HEK293T (cell line): ENCODE results near the gene JOSD2.

Experiments
- FOXA1 ChIP-seq: fragments of 450-650 bp; IDR thresholded peaks from 2 replicates; pipeline ENCODE4 v1.6.1; 2016; ENCODE audit warnings: mild to moderate bottlenecking
- FOXM1 ChIP-seq: fragments of 450-650 bp; IDR thresholded peaks from 2 replicates; pipeline ENCODE4 v1.6.1; 2017; ENCODE audit warnings: mild to moderate bottlenecking, borderline replicate concordance
- HDGF ChIP-seq: fragments of 450-650 bp; IDR thresholded peaks from 2 replicates; pipeline ENCODE4 v1.6.1; 2017; ENCODE audit warnings: antibody characterized with exemption, borderline replicate concordance
- L3MBTL2 ChIP-seq: fragments of 450-650 bp; conservative IDR thresholded peaks from 2 replicates; pipeline ENCODE4 v1.6.1; 2016; ENCODE audit warnings: mild to moderate bottlenecking
- SP1 ChIP-seq: fragments of 450-650 bp; IDR thresholded peaks from 2 replicates; pipeline ENCODE4 v1.6.1; 2017
- TARDBP ChIP-seq: fragments of 450-650 bp; IDR thresholded peaks from 2 replicates; pipeline ENCODE4 v1.6.1; 2016
- ZNF384 ChIP-seq: fragments of 450-650 bp; IDR thresholded peaks from 2 replicates; pipeline ENCODE4 v1.6.1; 2016
- TF ChIP-seq, protein P1 (sequence below): fragments of 450-650 bp; IDR thresholded peaks from 2 replicates; pipeline ENCODE4 v1.6.1; 2016

DNA sequence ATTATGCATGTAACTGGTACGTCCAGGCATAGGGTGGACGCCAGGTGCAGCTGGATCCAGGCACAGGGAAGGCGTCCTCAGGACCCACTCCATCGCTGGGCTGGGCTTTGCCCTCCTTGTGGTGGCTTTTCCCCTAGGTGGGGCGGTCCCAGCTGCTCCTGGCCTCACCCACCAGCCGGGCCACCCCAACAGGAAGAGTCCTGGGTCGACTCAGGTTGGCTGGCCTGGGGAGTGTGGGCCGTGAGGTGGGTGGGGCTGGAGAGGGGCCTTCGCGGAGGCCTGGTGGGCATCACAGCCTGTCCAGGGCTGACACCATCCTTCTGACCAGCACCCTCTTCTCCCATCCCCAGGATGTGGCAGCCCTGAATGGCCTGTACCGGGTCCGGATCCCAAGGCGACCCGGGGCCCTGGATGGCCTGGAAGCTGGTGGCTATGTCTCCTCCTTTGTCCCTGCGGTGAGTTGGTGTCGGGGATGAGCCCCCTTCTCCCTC is 31.2 kb downstream of the JOSD2 start:
- TF ChIP-seq, protein P1, sequence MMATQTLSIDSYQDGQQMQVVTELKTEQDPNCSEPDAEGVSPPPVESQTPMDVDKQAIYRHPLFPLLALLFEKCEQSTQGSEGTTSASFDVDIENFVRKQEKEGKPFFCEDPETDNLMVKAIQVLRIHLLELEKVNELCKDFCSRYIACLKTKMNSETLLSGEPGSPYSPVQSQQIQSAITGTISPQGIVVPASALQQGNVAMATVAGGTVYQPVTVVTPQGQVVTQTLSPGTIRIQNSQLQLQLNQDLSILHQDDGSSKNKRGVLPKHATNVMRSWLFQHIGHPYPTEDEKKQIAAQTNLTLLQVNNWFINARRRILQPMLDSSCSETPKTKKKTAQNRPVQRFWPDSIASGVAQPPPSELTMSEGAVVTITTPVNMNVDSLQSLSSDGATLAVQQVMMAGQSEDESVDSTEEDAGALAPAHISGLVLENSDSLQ: no peak
- TF ChIP-seq HDGF (no peak), TARDBP (no peak), FOXA1 (no peak), FOXM1 (no peak), SP1 (no peak), L3MBTL2 (no peak), ZNF384 (no peak)
